ENCODE measurements around the gene RNF151. TPM values are rescaled to one million over a fixed set of nuclear protein-coding genes. Genes with fewer than 3 reads are reported as not detected.

The RNF151 gene
- total RNA-seq, 2 donors from 2014 or later: 0.44 TPM; not detected in 1

GRCh38 chr16:1944612-1945199 lies 21.9 kb upstream of the RNF151 start:
- Histone ChIP-seq H3K9ac (ENCODE audit: extremely low read depth, low read length, poor library complexity, severe bottlenecking) (no peak overlapping the region), H3K4me1 (ENCODE audit: control insufficient read depth, insufficient read depth, low read length) (no peaks in the 10 kb centered on the region), H3K9me3 (ENCODE audit: control insufficient read depth, low read length) (no peaks in the 10 kb centered on the region), H3K4me3 (ENCODE audit: low read length) (no peak overlapping the region), H3K27ac (ENCODE audit: low read depth, low read length) (no peak overlapping the region), H3K36me3 (ENCODE audit: control insufficient read depth, insufficient read depth, low read length) (no peaks in the 10 kb centered on the region), H3K27me3 (ENCODE audit: control insufficient read depth, insufficient read depth, low read length, poor library complexity, severe bottlenecking) (no peaks in the 10 kb centered on the region)
- no peak for TF ChIP-seq CTCF (conservative IDR thresholded peaks at IDR 0.05)
- 94 to 99% methylated on average over 10 to 18 of the region's 21 CpGs for WGBS, 2 experiments (ENCODE audit: insufficient coverage in 1 of 2, insufficient read length in 1 of 2)
- Mint-ChIP-seq H3K27me3 (ENCODE audit: insufficient read depth) (peaks cover 10% of the 10 kb centered on the region), H3K27ac (no peak overlapping the region), H3K4me3 (no peak overlapping the region), H3K9me3 (no peaks in the 10 kb centered on the region), H3K4me1 (peaks cover 3% of the 10 kb centered on the region), H3K36me3 (ENCODE audit: low read depth) (no peaks in the 10 kb centered on the region)
- no peak for DNase-seq

DNA sequence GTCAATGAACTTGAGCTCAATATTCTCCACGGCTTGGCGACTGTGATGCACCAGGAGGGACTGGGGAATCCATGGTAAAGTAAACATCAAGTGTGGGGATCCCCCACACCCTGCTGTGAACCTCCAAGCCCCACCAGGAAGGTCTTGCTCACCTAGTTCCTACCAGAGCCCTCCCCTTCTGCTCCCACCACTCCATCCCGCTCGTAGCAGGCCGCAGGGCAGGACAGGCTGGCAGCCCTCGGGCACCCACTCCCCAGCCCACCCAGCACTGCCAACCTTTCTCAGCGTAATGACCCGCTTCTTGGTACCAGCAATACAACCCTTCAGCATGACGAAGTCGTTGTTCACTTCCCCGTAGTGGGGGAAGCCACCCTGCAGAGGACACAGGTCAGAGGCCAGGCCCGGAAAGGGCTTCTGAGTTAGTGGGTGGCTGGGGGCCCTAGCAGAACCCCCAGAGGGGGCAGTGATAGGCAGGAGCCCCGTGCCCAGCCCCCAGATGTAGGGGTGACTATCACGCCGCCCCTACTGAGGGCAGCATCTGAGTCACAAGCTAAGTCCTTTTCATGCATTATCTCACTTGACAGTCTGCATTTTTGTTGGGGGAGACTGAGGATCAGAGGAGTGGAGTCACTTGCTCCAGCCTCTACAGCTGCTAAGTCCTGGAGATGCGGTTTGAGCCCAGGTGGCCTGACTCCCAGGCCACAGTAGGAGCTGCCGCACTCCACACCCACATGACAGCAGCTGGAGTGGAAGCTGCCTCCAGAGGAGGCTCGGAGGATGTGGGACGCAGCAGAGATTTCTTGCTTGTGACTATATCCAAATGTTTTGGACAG lies 20.9 kb upstream of the RNF151 start:
- Mint-ChIP-seq H3K9me3 (no peaks in the 10 kb centered on the region), H3K4me1 (peaks cover 3% of the 10 kb centered on the region), H3K4me3 (no peak overlapping the region), H3K27me3 (ENCODE audit: insufficient read depth) (peaks cover 10% of the 10 kb centered on the region), H3K27ac (no peak overlapping the region), H3K36me3 (ENCODE audit: low read depth) (no peaks in the 10 kb centered on the region)
- Histone ChIP-seq H3K4me3 (ENCODE audit: low read length) (no peak overlapping the region), H3K9ac (ENCODE audit: extremely low read depth, low read length, poor library complexity, severe bottlenecking) (no peak overlapping the region), H3K27me3 (ENCODE audit: control insufficient read depth, insufficient read depth, low read length, poor library complexity, severe bottlenecking) (no peaks in the 10 kb centered on the region), H3K4me1 (ENCODE audit: control insufficient read depth, insufficient read depth, low read length) (no peaks in the 10 kb centered on the region), H3K9me3 (ENCODE audit: control insufficient read depth, low read length) (no peaks in the 10 kb centered on the region), H3K27ac (ENCODE audit: low read depth, low read length) (no peak overlapping the region), H3K36me3 (ENCODE audit: control insufficient read depth, insufficient read depth, low read length) (no peaks in the 10 kb centered on the region)
- WGBS, 2 experiments (ENCODE audit: insufficient coverage in 1 of 2, insufficient read length in 1 of 2): 92 to 94% methylated on average over 14 to 19 of the region's 19 CpGs
- no peak for TF ChIP-seq CTCF (conservative IDR thresholded peaks at IDR 0.05)
- peak; percentile 34 for DNase-seq

- no peak overlapping the region for H3K4me3 ChIP-seq (ENCODE audit: low read length)
- TF ChIP-seq CTCF (conservative IDR thresholded peaks at IDR 0.05): peak; percentile 50
- H3K4me1 Mint-ChIP-seq: no peaks in the 10 kb centered on the region
- 92 to 93% methylated on average over 34 to 38 of the region's 38 CpGs for WGBS, 2 experiments (ENCODE audit: insufficient coverage in 1 of 2, insufficient read length in 1 of 2)
- no peaks in the 10 kb centered on the region for H3K9me3 ChIP-seq (ENCODE audit: control insufficient read depth, low read length)
- H3K36me3 Mint-ChIP-seq (ENCODE audit: low read depth): no peaks in the 10 kb centered on the region
- H3K4me3 Mint-ChIP-seq: no peak overlapping the region
- H3K4me1 ChIP-seq (ENCODE audit: control insufficient read depth, insufficient read depth, low read length): no peaks in the 10 kb centered on the region
- peaks cover 10% of the 10 kb centered on the region for H3K27me3 Mint-ChIP-seq (ENCODE audit: insufficient read depth)
- no peak for DNase-seq
- H3K27ac ChIP-seq (ENCODE audit: low read depth, low read length): no peak overlapping the region
- H3K9me3 Mint-ChIP-seq: no peaks in the 10 kb centered on the region
- H3K27ac Mint-ChIP-seq: no peak overlapping the region
- no peaks in the 10 kb centered on the region for H3K27me3 ChIP-seq (ENCODE audit: control insufficient read depth, insufficient read depth, low read length, poor library complexity, severe bottlenecking)
- no peak overlapping the region for H3K9ac ChIP-seq (ENCODE audit: extremely low read depth, low read length, poor library complexity, severe bottlenecking)
- H3K36me3 ChIP-seq (ENCODE audit: control insufficient read depth, insufficient read depth, low read length): no peaks in the 10 kb centered on the region
Measured at GRCh38 chr16:1946495-1947368, 19.9 kb upstream of the RNF151 start.

All from endodermal cell (in vitro differentiated cells).